Karpas-422 (cell line): ENCODE results near the gene CACNA1C. TPM values are rescaled to one million over a fixed set of nuclear protein-coding genes. Genes with fewer than 3 reads are reported as not detected.

Experiments
- DNase-seq: peaks from one replicate; pipeline ENCODE4 v3.0.0-alpha.2; 2015
- H2AFZ ChIP-seq: fragments of 200-600 bp; sonication (generic); 2 replicates; pipeline ENCODE4 v1.6.1; 2014; ENCODE audit warnings: antibody characterized with exemption, low read length, mixed read lengths
- H3K27ac ChIP-seq: fragments of 200-600 bp; sonication (generic); 2 replicates; pipeline ENCODE4 v1.5.1; 2014; ENCODE audit warnings: mild to moderate bottlenecking, low read length, moderate library complexity
- H3K27me3 ChIP-seq: fragments of 200-600 bp; sonication (generic); 2 replicates; pipeline ENCODE4 v1.6.1; 2014; ENCODE audit warnings: low read length, mixed read lengths
- H3K36me3 ChIP-seq: fragments of 200-600 bp; sonication (generic); 2 replicates; pipeline ENCODE4 v1.6.1; 2014; ENCODE audit warnings: low read length, mixed read lengths; ENCODE audit not compliant: insufficient read depth
- H3K4me1 ChIP-seq: fragments of 200-600 bp; sonication (generic); 2 replicates; pipeline ENCODE4 v1.6.1; 2014; ENCODE audit warnings: mild to moderate bottlenecking, low read length, mixed read lengths
- H3K4me2 ChIP-seq: fragments of 200-600 bp; sonication (generic); 2 replicates; pipeline ENCODE4 v1.6.1; 2014; ENCODE audit warnings: low read length, low read depth, mild to moderate bottlenecking; ENCODE audit not compliant: poor library complexity, severe bottlenecking
- H3K4me3 ChIP-seq: fragments of 200-600 bp; sonication (generic); 2 replicates; pipeline ENCODE4 v1.5.1; 2014; ENCODE audit warnings: mild to moderate bottlenecking, antibody characterized with exemption, low read length, mixed read lengths
- H3K79me2 ChIP-seq: fragments of 200-600 bp; sonication (generic); 2 replicates; pipeline ENCODE4 v1.6.1; 2014; ENCODE audit warnings: mild to moderate bottlenecking, low read length, mixed read lengths
- H3K9ac ChIP-seq: fragments of 200-600 bp; sonication (generic); 2 replicates; pipeline ENCODE4 v1.6.0; 2014; ENCODE audit warnings: low read length
- H3K9me2 ChIP-seq: fragments of 200-600 bp; sonication (generic), shearing (Covaris generic); replicated peaks from 2 replicates; pipeline ENCODE4 v1.6.0; 2014; ENCODE audit warnings: mild to moderate bottlenecking, low read length, moderate library complexity; ENCODE audit not compliant: insufficient read depth
- H3K9me3 ChIP-seq: fragments of 300-700, 200-600 bp; sonication (generic); 2 replicates; pipeline ENCODE4 v1.6.1; 2014; ENCODE audit warnings: low read length, mixed read lengths
- H4K20me1 ChIP-seq: fragments of 200-600 bp; sonication (generic); 2 replicates; pipeline ENCODE4 v1.6.1; 2014; ENCODE audit warnings: mild to moderate bottlenecking, antibody characterized with exemption, low read length, low read depth; ENCODE audit not compliant: insufficient read depth
- total RNA-seq: library from RNA; depleted of rRNA; stranded (reverse); fragments of >200 nt; shearing (Covaris generic); gene quantifications from 2 replicates; pipeline ENCODE4 v1.2.3, GENCODE V29; 2014; ENCODE audit warnings: low replicate concordance

CACNA1C gene
- total RNA-seq, 1 experiment from 2014 or later = 0.11 TPM

- H3K9me3 ChIP-seq = no peaks in the 10 kb centered on the region
- DNase-seq = no peak
- H3K27ac ChIP-seq = no peak overlapping the region
- H3K4me1 ChIP-seq = peaks cover 38% of the 10 kb centered on the region
- no peak overlapping the region for H3K4me3 ChIP-seq
- no peaks in the 10 kb centered on the region for H3K9me2 ChIP-seq
- H3K36me3 ChIP-seq = no peaks in the 10 kb centered on the region
- no peak overlapping the region for H2AFZ ChIP-seq
- no peaks in the 10 kb centered on the region for H4K20me1 ChIP-seq
- no peak overlapping the region for H3K4me2 ChIP-seq
- H3K79me2 ChIP-seq = no peaks in the 10 kb centered on the region
- no peaks in the 10 kb centered on the region for H3K27me3 ChIP-seq
- H3K9ac ChIP-seq = no peak overlapping the region
Observed at GRCh38 chr12:2689393-2689792, 636.6 kb downstream of the CACNA1C start.

- no peaks in the 10 kb centered on the region for H3K27me3 ChIP-seq
- DNase-seq = no peak
- no peaks in the 10 kb centered on the region for H3K79me2 ChIP-seq
Observed at GRCh38 chr12:2689879-2690278, 637.1 kb downstream of the CACNA1C start.

GRCh38 chr12:2690348-2691005, 637.7 kb downstream of the CACNA1C start:
- Histone ChIP-seq H3K27me3 (no peaks in the 10 kb centered on the region), H4K20me1 (no peaks in the 10 kb centered on the region), H3K36me3 (no peaks in the 10 kb centered on the region), H3K4me1 (peaks cover 33% of the 10 kb centered on the region), H3K79me2 (no peaks in the 10 kb centered on the region), H3K9me2 (no peaks in the 10 kb centered on the region), H3K9ac (no peak overlapping the region), H3K4me3 (peak overlapping the region; percentile 60; the same call in 1 of the 2 replicates), H3K4me2 (peak overlapping the region; percentile 66), H3K27ac (no peak overlapping the region), H3K9me3 (no peaks in the 10 kb centered on the region), H2AFZ (no peak overlapping the region)
- DNase-seq = no peak

More at GRCh38 chr12:2689879-2690278, 637.1 kb downstream of the CACNA1C start:
- no peaks in the 10 kb centered on the region for H3K9me3 ChIP-seq
- H2AFZ ChIP-seq = no peak overlapping the region
- H3K27ac ChIP-seq = no peak overlapping the region
- no peak overlapping the region for H3K4me2 ChIP-seq
- H3K4me3 ChIP-seq = no peak overlapping the region
- H4K20me1 ChIP-seq = no peaks in the 10 kb centered on the region
- no peak overlapping the region for H3K9ac ChIP-seq
- peaks cover 33% of the 10 kb centered on the region for H3K4me1 ChIP-seq
- no peaks in the 10 kb centered on the region for H3K9me2 ChIP-seq
- H3K36me3 ChIP-seq = no peaks in the 10 kb centered on the region

GRCh38 chr12:2691006-2691344, 638.2 kb downstream of the CACNA1C start:
- Histone ChIP-seq H3K4me3 (peak overlapping the region; percentile 60), H3K4me2 (peak overlapping the region; percentile 66), H3K27me3 (no peaks in the 10 kb centered on the region), H3K9me2 (no peaks in the 10 kb centered on the region), H3K27ac (no peak overlapping the region), H3K79me2 (no peaks in the 10 kb centered on the region), H4K20me1 (no peaks in the 10 kb centered on the region), H3K4me1 (peaks cover 33% of the 10 kb centered on the region), H3K9me3 (no peaks in the 10 kb centered on the region), H3K36me3 (no peaks in the 10 kb centered on the region), H3K9ac (peak overlapping the region; percentile 71), H2AFZ (0 out of 2 replicates have a peak overlapping the region, but pooled peaks have one; percentile 72)
- peak; percentile 66 for DNase-seq

GRCh38 chr12:2691345-2692071, 638.7 kb downstream of the CACNA1C start:
- H3K9ac ChIP-seq = peak overlapping the region; percentile 71
- H3K36me3 ChIP-seq = no peaks in the 10 kb centered on the region
- no peaks in the 10 kb centered on the region for H3K9me2 ChIP-seq
- peak; percentile 76 for DNase-seq
- peak overlapping the region; percentile 66 for H3K4me2 ChIP-seq
- H3K27me3 ChIP-seq = no peaks in the 10 kb centered on the region
- no peaks in the 10 kb centered on the region for H3K9me3 ChIP-seq
- no peak overlapping the region for H3K27ac ChIP-seq
- H2AFZ ChIP-seq = peak overlapping the region; percentile 72
- H3K4me3 ChIP-seq = peak overlapping the region; percentile 60
- no peaks in the 10 kb centered on the region for H3K79me2 ChIP-seq
- no peaks in the 10 kb centered on the region for H4K20me1 ChIP-seq
- H3K4me1 ChIP-seq = peaks cover 33% of the 10 kb centered on the region

- no peaks in the 10 kb centered on the region for H3K36me3 ChIP-seq
- H3K27ac ChIP-seq = no peak overlapping the region
- H3K79me2 ChIP-seq = no peaks in the 10 kb centered on the region
- no peaks in the 10 kb centered on the region for H4K20me1 ChIP-seq
- H2AFZ ChIP-seq = peak overlapping the region; percentile 72
- no peaks in the 10 kb centered on the region for H3K27me3 ChIP-seq
- H3K9me3 ChIP-seq = no peaks in the 10 kb centered on the region
- H3K9ac ChIP-seq = peak overlapping the region; percentile 71
- peak overlapping the region; percentile 60 for H3K4me3 ChIP-seq
- peak; percentile 50 for DNase-seq
- H3K9me2 ChIP-seq = no peaks in the 10 kb centered on the region
- peak overlapping the region; percentile 66 for H3K4me2 ChIP-seq
- H3K4me1 ChIP-seq = peaks cover 33% of the 10 kb centered on the region
Observed at GRCh38 chr12:2692080-2692479, 639.3 kb downstream of the CACNA1C start.

- Histone ChIP-seq H3K27me3 (no peaks in the 10 kb centered on the region), H3K4me3 (peak overlapping the region; percentile 19; the same call in 1 of the 2 replicates), H3K9ac (no peak overlapping the region), H3K79me2 (no peaks in the 10 kb centered on the region), H3K4me1 (peaks cover 33% of the 10 kb centered on the region), H3K36me3 (no peaks in the 10 kb centered on the region), H4K20me1 (no peaks in the 10 kb centered on the region), H3K27ac (no peak overlapping the region), H3K9me2 (no peaks in the 10 kb centered on the region), H2AFZ (peak overlapping the region; percentile 68), H3K4me2 (peak overlapping the region; percentile 66), H3K9me3 (no peaks in the 10 kb centered on the region)
- DNase-seq = peak; percentile 77
Observed at GRCh38 chr12:2693244-2693860, 640.6 kb downstream of the CACNA1C start.

- no peak overlapping the region for H3K4me2 ChIP-seq
- H2AFZ ChIP-seq = no peak overlapping the region
- no peak overlapping the region for H3K27ac ChIP-seq
- H4K20me1 ChIP-seq = no peaks in the 10 kb centered on the region
- no peak overlapping the region for H3K9ac ChIP-seq
- no peaks in the 10 kb centered on the region for H3K27me3 ChIP-seq
- no peak overlapping the region for H3K4me3 ChIP-seq
- peaks cover 27% of the 10 kb centered on the region for H3K4me1 ChIP-seq
- no peaks in the 10 kb centered on the region for H3K9me3 ChIP-seq
- no peaks in the 10 kb centered on the region for H3K79me2 ChIP-seq
- no peaks in the 10 kb centered on the region for H3K9me2 ChIP-seq
- no peak for DNase-seq
- no peaks in the 10 kb centered on the region for H3K36me3 ChIP-seq
Observed at GRCh38 chr12:2693980-2694610, 641.3 kb downstream of the CACNA1C start.
